Tongue (tissue), 2 donors: ENCODE data around the gene DCLK1. TPM values are rescaled to one million over a fixed set of nuclear protein-coding genes. Genes with fewer than 3 reads are reported as not detected.
A peak's percentile ranks its signal among the peaks of the same experiment; 100 is the strongest.

Source experiments
- DNase-seq: peaks from one replicate; pipeline ENCODE4 v3.0.0-alpha.2; 2015
- total RNA-seq: library from RNA; depleted of rRNA; stranded (reverse); fragments of >200 nt; gene quantifications from one replicate; pipeline ENCODE4 v1.2.3, GENCODE V29; 2014

The DCLK1 gene
- total RNA-seq: 62.5 TPM

DNA sequence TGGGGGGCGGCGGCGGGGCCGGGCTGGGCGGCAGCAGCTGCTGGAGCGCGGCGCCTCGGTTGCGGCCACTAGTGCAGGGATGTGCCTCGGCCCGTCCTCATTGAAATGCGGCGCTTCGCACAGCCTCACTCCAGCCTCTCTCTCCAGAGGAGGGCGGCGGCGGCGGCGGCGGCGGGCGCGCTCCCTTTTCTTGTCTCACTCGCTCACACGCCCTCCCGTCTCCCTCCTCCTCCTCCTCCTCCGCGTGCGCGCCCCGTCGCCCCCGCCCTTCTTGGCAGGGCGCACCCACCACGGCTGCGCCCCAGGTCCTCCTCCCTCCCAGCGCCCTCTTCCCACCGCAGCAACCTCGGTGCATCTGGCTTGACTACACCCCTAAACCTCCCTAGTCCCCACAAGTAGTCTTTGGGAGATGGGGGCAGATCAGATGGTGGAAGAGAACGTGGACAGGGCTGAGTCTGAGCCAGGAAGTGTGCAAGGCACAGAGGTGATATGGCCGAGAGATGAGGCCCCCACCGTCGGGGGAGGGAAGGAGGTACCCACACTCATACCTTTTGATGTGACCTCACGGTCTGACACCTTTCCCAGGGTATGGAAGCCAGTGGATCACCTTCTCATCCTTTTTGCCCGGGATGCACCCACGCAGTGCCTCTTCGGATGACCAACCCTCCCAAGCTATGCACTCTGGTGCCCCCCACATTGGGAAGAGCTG is at the start of gene DCLK1:
TSS of gene DCLK1 (minus strand) at position 161 of the 709 bp plus-strand sequence.
- peak; percentile 77 for DNase-seq

DNA sequence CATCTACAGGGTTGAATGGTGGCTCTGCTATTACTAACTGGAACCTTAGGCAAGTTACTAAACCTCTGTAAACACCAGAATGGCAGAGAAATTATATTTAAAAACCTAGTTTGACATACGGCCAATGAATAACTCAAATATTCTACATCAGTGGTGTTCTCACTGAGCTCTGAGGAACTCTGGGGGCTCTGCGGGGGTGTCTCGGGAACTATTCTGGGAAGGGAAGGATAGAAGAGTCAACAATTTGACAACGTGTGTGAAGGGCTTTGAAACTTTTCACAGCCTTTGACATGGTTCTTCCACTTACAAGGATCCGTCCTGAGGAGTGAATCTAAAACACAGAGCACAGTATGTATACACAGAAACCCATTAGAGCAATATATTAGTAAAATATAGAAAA is 44.4 kb upstream of the DCLK1 start:
- no peak for DNase-seq

DNA sequence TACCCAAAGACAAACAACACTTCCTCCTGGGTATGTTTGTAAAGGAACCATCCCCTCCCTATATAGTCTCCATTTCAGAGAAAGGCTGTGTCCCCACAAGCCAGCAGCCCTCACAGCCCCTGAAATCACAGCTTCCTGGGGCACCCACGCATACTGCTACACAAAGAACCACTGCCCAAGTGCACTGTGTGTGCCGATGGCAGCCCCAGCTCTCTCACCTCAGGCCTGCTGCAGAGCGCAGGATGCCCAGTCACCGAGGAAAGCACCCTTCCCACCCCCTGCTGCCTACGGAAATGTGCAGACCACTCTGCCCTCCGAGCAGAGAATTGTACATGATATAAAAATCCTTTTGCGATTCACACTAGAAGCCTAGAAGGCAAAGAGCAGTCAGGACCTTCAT is 43.7 kb upstream of the DCLK1 start:
- DNase-seq: no peak

DNA sequence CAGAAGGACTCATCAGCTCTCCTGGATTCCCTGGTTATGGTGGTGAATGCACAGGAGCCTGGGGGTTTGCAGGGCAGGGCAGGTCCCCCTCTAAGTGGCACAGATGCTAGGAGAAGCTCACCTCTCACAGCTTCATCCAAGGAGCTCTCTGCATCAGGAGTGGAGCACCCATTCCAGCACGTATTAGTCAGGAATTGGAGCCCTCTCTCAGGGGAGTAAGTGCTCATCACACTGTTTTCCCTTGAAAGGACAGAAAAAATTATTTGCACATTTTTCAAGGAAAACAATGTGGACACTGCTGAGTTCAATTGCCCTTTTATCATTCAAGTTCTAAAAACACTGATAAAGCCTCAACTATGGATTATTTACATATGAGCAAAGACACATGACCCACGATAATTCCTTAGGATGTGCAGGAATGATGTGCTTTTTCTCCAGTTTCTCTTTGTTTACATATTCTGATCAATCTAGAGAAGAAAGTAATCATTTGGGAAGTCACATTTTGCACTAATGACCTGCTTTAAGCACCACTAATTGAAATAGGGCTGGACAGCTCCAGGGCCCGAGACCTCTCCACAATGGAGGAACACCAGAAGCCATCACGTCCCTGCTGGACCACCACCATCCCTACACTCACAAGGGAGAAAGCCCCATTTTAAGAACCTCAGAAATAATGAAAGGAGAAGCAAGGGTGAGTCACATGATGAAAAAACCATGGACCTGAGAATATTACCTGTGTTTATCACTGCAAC is 42.6 kb upstream of the DCLK1 start:
- DNase-seq: no peak

DNA sequence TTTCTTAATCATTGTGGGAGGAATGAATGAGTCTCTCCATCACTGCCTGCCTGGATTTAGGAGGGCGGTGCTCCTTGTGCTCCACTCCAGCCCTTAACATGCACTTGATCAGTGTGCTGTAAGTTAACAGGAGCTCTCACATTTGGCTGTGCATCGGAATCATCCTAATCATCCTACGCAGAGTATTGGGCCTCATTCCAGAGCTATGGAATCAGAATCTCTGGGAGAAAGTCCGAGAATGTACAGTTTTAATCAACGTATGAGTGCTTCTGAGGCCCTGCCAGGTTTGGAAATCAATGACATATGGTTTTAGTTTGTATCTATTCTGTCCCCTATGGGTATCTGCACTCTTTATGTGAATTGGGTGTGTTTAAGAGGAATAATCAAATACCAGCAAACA is 34.9 kb upstream of the DCLK1 start:
- DNase-seq: peak; percentile 73

DNA sequence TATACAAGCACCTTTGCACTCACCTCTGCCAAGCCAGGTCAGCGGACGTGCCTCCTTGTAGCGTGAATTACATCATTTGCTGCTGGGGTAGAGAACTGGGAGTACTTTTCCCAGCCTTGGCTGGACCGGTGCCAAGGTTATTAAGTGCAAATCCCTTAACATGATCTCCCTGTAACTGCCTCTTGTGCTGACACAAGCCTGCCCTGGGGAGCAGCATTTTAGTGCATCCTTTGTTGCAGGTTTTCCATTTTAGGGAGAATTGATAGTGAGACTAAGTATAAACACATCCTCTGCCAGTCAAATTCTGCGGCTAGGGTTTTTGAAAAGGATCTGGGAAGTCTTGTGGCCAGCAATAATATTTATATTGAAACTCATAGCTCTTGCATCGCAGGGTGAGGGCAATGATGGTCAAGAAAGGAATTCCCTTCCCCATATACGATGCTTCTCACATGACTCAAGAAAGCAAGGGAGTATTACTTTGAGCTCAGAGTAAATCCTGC is 32.7 kb upstream of the DCLK1 start:
- DNase-seq: peak; percentile 82

DNA sequence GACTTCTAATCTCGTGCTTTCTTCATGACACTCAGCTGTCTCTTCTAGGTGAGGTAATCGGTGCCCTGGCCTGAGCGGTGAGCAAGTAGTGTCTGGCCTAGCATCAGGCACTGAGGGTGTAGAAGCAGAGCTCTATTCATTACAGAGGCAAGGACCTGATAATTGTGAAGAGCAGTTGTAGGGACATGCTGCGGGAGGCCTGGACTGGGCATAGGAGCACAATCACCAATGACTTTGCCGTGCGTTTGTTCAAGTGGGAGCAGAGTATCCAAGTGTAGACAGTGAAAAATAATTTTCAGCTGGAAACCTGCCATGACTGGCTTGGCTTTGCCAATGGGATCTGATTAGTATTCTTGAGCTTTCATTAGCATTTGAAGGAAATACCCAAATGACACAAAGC is 32.1 kb upstream of the DCLK1 start:
- no peak for DNase-seq

DNA sequence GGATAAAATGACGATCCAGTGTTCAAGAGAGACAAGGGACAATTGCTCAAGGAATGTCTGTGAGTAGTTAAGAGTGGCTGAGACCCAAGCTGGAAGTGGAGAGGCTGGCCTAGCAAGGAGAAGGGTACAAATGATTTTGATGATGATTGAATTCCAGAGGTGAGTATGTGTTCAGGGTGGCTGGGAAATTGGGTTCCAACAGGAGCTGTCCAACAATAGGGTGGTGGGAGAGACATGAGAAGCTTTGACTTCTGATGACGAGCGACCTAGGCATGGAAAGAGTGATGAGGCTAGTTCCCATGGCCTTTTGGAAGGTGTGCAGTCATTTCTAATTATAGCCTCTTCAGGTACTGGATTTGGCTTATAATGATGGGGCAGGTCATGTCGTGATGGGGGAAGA is 29.1 kb upstream of the DCLK1 start:
- DNase-seq: no peak

DNA sequence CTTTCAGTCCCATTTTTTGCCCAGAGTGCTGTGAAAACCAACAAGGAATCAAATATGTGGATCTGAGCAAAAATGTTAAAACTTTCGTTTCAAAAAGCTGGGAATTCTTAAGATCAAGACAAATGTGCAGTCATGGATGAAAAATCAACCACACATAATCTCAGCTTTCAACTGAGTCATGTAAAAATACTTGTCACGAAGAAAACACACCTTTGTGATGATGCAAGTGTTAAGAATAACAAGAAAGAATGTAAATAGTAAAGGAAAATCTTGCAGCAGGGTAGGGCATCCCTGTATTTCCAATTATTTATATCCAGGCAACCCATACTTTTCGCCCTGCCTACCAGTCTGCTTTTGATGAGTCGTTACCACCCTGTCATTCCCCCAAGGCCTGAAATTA is 27.4 kb upstream of the DCLK1 start:
- DNase-seq: no peak

DNA sequence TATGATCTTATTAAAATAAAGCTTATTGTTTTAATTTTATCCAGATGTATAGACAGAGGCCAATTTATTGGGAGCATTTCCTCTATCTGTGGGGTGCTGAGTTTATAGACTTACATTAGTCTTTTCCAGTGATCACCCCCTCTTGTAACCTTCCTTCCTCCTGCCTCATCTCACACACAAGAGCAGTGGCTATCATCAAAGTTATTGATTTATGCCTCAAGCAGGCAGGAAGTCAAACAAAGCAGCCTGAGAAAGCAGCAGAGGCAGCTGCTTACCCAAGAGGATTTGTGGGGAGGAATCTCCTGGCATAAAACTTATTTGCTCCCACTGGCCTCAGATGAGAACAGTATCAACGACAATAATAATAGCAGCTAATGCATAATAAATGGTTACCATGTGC is 26.3 kb upstream of the DCLK1 start:
- DNase-seq: no peak

DNA sequence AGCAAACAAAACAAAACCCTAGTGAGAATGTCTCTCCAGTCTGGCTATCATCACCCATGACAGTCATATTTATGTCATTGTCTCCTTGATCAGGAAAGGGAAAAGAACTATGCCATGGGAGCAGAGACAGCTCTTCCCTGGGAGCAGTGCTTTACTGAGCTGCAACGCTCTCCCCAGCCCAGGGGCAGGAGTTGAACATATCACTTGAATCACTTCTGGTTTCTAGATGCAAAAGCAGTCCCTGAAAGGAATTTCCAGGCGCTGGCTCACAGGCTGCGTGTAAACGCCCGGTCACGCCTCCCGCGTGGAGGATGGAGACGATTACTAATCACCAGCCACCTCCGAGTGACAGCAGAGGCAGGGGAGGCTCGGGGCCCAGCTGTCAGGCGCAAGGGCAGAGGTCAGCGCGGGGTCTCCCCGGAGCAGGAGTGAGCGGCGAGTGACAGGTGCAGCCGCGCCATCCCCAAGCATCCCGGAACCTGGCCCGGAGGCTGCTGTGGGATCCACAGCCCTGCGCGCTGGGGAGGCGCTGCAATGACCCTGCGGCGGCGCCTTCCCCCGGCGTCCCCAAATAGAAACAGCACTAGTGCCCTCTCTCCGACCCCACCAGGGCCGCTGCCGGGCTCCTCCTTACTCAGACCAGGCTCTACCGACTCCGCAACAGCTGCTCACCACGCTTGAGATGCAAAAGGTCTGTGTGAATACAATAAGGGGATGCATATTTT is 23.5 kb upstream of the DCLK1 start:
- peak; percentile 77 for DNase-seq

DNA sequence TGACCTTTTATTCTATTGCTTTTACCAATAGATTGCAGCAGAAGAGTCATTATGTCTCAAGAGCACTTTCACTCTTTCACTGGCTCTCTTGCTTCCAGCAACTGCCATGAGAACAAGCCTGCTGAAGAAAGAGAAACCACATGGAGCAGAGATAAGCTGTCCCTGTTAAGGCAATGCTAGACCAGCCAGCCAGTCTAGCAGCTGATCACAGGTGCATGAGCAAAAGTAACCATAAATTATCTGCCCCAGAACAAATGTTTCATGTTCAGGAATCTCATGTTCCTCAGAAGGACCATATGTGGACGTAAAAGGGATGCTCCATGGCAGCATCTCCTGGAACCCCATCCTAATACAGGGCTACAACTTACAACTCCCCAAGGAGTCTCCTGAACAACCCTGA is 20.4 kb upstream of the DCLK1 start:
- no peak for DNase-seq

DNA sequence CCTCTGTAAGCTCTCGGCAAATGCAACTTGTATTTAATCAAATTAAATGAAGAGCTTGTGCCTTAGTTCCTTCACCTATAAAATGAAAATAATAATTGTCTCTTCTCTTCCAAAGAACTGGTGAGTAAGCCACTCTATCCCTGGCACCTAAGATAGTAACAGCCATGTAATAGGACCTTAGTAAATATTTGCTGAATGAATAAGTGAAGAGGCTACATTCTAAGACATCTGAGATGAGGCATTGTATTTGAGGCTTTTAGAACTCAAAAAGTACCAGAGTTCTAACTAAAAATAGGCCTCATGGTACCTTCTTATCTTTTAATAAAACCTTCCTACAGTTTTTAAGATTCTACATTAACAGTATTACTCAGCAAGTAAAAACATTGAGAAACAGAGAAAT is 17.3 kb upstream of the DCLK1 start:
- no peak for DNase-seq

DNA sequence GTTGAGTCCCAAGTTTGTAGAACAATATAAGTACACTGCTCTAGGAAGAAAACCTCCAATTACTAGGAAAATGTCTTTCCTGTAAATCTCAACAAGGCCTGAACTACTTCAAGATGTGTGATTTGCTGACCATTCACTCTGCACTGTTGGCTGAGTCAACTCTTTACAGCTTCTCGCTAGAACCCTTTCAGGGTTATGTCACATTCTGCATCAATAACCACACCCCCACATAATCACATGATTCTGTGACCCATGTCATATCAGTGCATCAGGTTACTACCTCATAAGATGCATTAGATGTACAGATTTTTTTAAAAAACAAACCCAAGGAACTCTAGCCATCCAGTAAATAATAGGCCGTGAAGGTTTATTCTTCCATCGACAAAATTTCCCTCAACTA is 16.1 kb upstream of the DCLK1 start:
- no peak for DNase-seq

DNA sequence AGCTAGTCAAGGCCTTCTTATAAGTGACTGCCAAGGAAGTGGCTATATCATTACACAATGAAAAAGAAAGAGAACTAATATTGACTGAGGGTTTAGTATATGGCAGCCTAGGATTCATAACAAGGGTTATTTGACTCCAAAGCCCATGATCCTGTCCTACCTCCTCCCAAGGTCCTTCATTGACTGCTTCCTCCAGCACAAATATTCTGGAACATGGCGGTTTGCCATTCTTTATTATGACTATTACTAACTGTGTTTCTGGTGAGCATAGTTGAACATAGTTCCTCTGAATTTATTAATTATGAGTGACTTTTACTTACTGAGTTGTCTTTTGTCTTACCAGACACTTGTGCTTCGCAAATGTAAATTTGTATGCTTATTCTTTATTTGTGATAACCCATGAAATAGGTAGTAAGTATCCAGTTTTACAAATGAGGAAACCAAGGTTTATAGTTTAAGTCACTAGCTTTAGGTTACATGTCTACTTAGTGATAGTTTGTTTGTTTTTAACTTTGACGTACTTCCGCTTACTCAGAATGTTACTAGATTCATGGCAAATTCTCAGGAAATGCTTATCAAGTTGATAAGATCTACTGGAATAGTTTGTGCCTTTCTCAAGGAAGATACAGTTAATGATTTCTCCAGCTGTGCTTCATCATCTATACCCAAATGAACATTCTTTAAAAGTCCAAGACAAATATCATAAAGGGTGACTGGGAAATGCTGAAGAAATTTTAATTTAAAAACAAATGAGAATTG is 15.5 kb upstream of the DCLK1 start:
- DNase-seq: no peak

DNA sequence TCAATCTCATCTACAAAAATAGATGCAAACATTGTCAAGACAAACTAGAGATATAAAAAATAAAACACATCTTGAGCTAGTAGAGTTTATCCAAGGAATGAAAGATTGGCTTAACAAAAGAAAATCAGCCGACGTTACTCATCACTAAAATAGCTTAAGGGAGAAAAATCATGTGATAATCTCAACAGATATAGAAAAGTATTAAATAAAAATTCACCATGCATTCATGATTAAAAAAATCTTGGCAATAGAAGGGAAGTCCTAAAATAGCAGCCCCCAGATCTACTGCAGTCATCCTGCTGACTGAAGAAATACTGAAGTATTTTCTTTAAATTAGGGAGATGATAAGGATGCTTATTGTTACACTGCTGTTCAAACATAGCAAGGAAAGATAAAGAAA is 12.6 kb upstream of the DCLK1 start:
- DNase-seq: no peak

DNA sequence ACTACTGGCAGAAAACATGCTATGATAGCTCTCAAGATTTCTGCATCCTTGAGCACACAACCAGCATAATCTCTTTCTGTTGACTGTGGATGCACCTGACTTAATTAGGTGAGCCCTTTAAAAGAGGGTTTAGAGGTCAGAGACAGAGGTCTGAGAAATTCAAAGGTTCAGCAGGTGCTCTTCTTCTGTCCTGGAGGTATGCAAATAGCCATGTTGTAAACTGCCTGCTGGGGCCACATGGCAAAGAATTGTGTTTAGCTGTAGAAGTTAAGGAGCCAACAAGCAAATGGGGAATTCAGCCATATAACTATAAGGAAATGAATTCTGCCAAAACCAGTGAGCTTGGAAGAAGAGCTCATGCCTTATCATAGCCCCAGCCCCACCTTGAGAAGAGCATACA is 11.6 kb upstream of the DCLK1 start:
- no peak for DNase-seq

DNA sequence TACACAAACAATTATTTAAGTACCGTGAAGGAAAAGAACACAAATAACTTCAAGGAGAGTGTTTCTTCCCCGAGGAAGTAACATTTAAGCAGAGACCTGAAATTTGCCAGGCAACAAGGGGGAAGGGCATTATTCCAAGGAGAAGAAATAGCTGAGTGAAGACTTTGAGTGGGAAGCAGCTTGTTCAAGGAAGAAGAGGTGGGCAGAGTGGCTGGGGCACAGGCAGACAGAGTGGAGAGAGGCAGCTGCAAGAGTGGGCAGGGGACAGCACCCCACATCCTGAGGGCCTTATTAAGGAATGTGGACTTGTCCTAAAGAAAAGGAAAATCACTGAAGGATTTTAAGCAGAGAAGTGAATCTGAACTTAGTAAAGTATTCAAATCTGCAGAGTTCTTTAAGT is 4.7 kb upstream of the DCLK1 start:
- no peak for DNase-seq

DNA sequence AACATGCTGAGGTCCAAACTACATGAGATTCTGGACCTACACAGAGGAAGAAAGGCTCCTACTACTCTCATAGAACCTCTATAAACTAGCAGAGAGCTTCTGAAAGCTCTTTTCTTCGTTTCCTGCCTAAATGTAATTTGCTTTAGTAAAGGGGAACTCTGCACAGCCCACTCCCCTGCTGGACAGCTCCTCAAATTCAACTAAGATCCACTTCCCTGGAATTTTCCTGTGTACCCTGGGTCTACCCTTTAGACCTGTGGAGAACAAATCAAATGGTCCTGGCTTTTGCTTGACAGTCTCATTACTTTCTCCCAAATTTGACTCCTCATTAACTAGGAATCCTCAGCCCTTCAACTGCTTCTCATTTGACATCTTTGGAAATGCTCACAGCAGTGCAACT is 3.5 kb upstream of the DCLK1 start:
- DNase-seq: no peak

DNA sequence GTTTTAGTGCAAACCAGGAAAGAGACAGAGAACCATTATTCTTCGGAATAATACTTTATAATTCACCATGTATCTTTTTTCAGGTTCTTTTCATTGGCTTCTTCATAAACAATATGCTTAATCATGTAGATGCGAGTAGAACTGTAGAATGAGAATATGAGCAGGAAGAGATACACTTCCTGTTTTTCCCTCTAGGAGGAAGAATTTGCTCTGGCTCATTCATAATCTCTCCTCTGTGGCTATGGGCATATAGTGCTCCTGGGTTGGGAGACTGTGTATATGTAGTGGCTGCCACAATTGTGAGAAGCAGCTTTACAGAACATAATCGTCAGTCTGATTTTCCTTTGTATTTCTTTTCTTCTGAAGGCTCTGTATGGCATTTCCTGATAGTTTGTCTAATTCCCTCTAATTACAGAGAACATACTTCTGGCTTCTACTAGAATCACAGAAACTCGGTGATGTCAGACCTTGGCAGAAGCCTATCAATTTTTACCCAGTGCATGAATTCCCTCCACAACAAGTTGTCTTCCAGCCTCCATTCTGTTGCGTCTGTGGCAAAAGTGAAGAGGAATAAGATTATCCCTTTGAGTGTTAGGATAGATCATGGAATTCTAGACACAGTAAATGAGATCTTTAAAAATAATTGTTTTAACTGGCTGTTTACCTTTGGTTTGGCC is 2.9 kb upstream of the DCLK1 start:
- DNase-seq: no peak

DNA sequence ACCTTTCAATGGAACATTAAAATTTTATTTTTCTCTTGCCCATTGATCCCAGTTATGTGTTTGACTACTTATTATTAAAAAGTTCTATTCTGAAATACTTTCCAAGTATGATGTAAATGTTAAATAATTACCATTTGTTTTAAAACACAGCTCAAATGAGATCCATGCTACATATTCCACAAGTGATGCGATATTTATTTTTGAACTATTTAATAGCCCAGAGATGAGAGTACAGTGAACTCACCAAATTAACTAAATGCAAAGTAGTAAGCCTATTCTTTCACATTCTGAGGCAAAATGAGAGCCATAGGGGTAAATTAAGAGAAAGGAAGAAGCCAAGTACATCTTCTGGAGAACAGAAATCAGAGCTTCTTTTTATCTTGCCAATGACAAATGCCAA is 1.2 kb upstream of the DCLK1 start:
- DNase-seq: no peak

DNA sequence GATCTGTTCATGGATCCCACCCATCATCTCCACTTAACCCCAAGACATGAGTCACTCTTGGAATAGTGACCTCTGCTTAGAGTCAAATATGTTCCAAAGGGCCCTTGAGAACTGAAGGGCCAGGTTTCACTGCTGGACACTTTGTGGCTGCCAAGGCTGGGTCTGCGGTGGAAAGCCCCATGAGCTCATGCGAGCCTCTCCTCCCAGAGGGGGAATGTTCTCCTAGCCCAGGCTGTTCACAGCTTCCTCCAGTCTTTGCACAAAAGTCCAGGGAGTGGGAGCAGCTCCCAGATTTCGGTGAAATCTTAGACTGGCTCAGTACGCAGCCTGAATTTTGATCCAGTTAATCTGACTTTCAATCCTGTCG is 732 bp upstream of the DCLK1 start:
- DNase-seq: peak; percentile 48
